Neural progenitor cell (in vitro differentiated cells): ENCODE results near the gene MYMK. TPM values are rescaled to one million over a fixed set of nuclear protein-coding genes. Genes with fewer than 3 reads are reported as not detected.

ENCODE experiments used
- DNase-seq: peaks from one replicate; pipeline ENCODE4 v3.0.0-alpha.2; 2016; ENCODE audit warnings: low spot score
- H2AFZ ChIP-seq: fragments of 200-600 bp; sonication (generic); replicated peaks from 2 replicates; pipeline ENCODE4 v1.6.1; 2016; ENCODE audit warnings: antibody characterized with exemption
- H3F3A ChIP-seq: fragments of 200-600 bp; sonication (generic); 2 replicates; pipeline ENCODE4 v1.6.1; 2016; ENCODE audit warnings: antibody characterized with exemption, low read depth
- H3K27ac ChIP-seq: fragments of 200-600 bp; sonication (generic); 2 replicates; pipeline ENCODE4 v1.5.1; 2016; ENCODE audit warnings: mild to moderate bottlenecking
- H3K27me3 ChIP-seq: fragments of 200-600 bp; sonication (generic); 2 replicates; pipeline ENCODE4 v1.6.1; 2016; ENCODE audit warnings: mild to moderate bottlenecking, moderate library complexity
- H3K36me3 ChIP-seq: fragments of 200-600 bp; sonication (generic); 2 replicates; pipeline ENCODE4 v1.5.1; 2016
- H3K4me1 ChIP-seq: fragments of 200-600 bp; sonication (generic); 2 replicates; pipeline ENCODE4 v1.6.1; 2016; ENCODE audit warnings: mixed run types
- H3K4me2 ChIP-seq: fragments of 200-600 bp; sonication (generic); 2 replicates; pipeline ENCODE4 v1.6.1; 2016
- H3K4me3 ChIP-seq: fragments of 200-600 bp; sonication (generic); 2 replicates; pipeline ENCODE4 v1.5.1; 2016
- H3K79me2 ChIP-seq: fragments of 200-600 bp; sonication (generic); 2 replicates; pipeline ENCODE4 v1.6.1; 2016; ENCODE audit warnings: low read depth
- H3K9ac ChIP-seq: fragments of 200-600 bp; sonication (generic); 2 replicates; pipeline ENCODE4 v1.6.1; 2016
- H3K9me3 ChIP-seq: fragments of 200-600 bp; sonication (generic); 2 replicates; pipeline ENCODE4 v1.5.1; 2016; ENCODE audit warnings: low read depth
- H4K20me1 ChIP-seq: fragments of 200-600 bp; sonication (generic); 2 replicates; pipeline ENCODE4 v1.6.1; 2016; ENCODE audit warnings: low read depth
- H3K27ac Mint-ChIP-seq: 3 replicates; pipeline ENCODE4 v1.8.0; 2021; ENCODE audit warnings: mixed read lengths
- H3K27me3 Mint-ChIP-seq: 2 replicates; pipeline ENCODE4 v1.8.0; 2022; ENCODE audit warnings: low read depth, mild to moderate bottlenecking, inconsistent platforms, moderate library complexity, mixed read lengths; ENCODE audit not compliant: insufficient read depth
- H3K36me3 Mint-ChIP-seq: 3 replicates; pipeline ENCODE4 v1.8.0; 2021; ENCODE audit warnings: mixed read lengths
- H3K4me1 Mint-ChIP-seq: 3 replicates; pipeline ENCODE4 v1.8.0; 2021; ENCODE audit warnings: mixed read lengths
- H3K4me3 Mint-ChIP-seq: 3 replicates; pipeline ENCODE4 v1.8.0; 2021; ENCODE audit warnings: mild to moderate bottlenecking, moderate library complexity, mixed read lengths
- H3K9me3 Mint-ChIP-seq: 3 replicates; pipeline ENCODE4 v1.8.0; 2020; ENCODE audit warnings: mixed read lengths
- CTCF ChIP-seq: fragments of 200-600 bp; sonication (generic); IDR thresholded peaks from 2 replicates; pipeline ENCODE4 v1.5.1; 2017; ENCODE audit warnings: antibody characterized with exemption, mild to moderate bottlenecking
- EZH2 ChIP-seq: fragments of 200-600 bp; sonication (generic); IDR thresholded peaks from 2 replicates; pipeline ENCODE4 v1.6.1; 2017; ENCODE audit warnings: antibody characterized with exemption, mild to moderate bottlenecking, moderate library complexity
- EZH2phosphoT487 ChIP-seq: fragments of 200-600 bp; sonication (generic); IDR thresholded peaks from 2 replicates; pipeline ENCODE4 v1.6.1; 2017; ENCODE audit warnings: antibody characterized with exemption
- total RNA-seq: library from RNA; depleted of rRNA; stranded (reverse); fragments of >200 nt; gene quantifications from 2 replicates; pipeline ENCODE4 v1.2.3, GENCODE V29; 2015; ENCODE audit warnings: low replicate concordance

MYMK gene
- total RNA-seq, 1 donor from 2014 or later, result not detected

DNA sequence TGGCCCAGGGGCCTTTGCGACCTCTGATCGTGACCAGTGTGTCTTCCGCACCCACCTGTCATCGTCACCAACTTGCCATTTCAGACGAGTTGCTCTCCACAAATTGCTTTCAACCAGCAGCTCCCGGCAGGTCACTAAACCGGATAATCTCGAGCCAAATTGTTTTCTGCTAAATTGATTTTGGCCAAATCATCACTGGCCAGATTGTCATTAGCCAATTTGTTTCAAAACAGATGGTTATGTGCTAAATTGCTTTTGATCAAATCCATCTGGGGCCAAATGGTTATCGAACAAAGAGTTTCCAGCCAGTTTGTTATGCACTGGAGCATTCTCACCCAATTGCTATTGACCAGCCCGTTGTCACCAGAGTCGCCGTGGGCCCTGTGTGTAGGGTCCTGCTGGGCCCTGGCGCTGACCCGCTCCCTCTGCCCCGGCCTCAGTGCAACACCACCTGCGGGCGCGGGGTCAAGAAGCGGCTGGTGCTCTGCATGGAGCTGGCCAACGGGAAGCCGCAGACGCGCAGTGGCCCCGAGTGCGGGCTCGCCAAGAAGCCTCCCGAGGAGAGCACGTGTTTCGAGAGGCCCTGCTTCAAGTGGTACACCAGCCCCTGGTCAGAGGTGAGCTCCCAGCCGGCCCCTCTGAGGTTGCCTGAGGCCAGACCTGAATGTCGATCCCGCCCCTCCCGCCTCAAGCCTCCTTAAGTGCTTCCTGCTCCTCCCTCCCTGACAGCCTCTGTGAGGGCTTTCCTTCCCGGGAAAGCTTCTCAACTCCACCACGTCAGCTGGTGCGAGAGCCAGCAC is 45.3 kb upstream of the MYMK start:
- no peak overlapping the region for H3K9ac ChIP-seq
- Mint-ChIP-seq H3K4me3 (no peak overlapping the region), H3K36me3 (no peaks in the 10 kb centered on the region), H3K27ac (peak overlapping the region; percentile 37), H3K9me3 (no peaks in the 10 kb centered on the region), H3K27me3 (peaks cover 8% of the 10 kb centered on the region), H3K4me1 (peaks cover 24% of the 10 kb centered on the region)
- no peaks in the 10 kb centered on the region for H3K36me3 ChIP-seq
- H2AFZ ChIP-seq, result peak overlapping the region; percentile 5
- no peak overlapping the region for H3K27ac ChIP-seq
- no peaks in the 10 kb centered on the region for H3K79me2 ChIP-seq
- H3F3A ChIP-seq, result no peaks in the 10 kb centered on the region
- no peak overlapping the region for H3K4me3 ChIP-seq
- no peak for TF ChIP-seq CTCF
- no peak for TF ChIP-seq EZH2
- no peak for TF ChIP-seq EZH2phosphoT487
- H3K4me1 ChIP-seq, result peaks cover 9% of the 10 kb centered on the region
- no peak overlapping the region for H3K4me2 ChIP-seq
- no peaks in the 10 kb centered on the region for H3K27me3 ChIP-seq
- DNase-seq, result peak; percentile 39
- H3K9me3 ChIP-seq, result no peaks in the 10 kb centered on the region
- H4K20me1 ChIP-seq, result no peaks in the 10 kb centered on the region

DNA sequence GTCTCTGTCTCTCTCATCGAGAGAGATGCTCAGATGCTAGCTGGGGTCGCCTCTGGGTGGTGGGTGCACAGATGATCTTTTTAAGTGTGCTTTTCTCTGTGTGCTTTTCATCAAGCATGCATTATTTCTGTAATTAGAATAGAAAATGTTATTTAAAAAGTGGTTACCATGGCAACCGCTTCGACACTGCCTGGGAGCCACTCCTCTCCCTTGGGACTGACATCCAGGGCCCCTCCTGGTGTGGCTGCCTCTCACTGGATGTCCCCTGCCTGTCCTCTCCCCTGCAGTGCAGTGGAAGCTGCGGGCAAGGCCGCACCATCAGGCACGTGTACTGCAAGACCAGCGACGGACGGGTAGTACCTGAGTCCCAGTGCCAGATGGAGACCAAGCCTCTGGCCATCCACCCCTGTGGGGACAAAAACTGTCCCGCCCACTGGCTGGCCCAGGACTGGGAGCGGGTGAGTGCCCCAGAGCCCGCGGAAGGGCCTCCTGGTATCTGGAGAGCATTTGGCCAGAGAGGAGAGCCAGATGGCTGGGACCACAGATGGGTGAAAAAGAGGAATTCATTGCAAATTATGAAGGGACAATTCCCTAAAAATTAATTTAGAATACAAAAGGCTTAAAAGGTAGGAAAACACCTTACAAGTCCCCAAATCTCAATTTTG is 44.5 kb upstream of the MYMK start:
- no peaks in the 10 kb centered on the region for H3K9me3 Mint-ChIP-seq
- H3K36me3 ChIP-seq, result no peaks in the 10 kb centered on the region
- H3K27me3 Mint-ChIP-seq, result peaks cover 8% of the 10 kb centered on the region
- no peaks in the 10 kb centered on the region for H3K79me2 ChIP-seq
- no peak overlapping the region for H3K4me2 ChIP-seq
- no peak for DNase-seq
- TF ChIP-seq CTCF, result no peak
- H3K27ac ChIP-seq, result no peak overlapping the region
- no peaks in the 10 kb centered on the region for H3K36me3 Mint-ChIP-seq
- no peaks in the 10 kb centered on the region for H3K9me3 ChIP-seq
- no peak overlapping the region for H3K4me3 Mint-ChIP-seq
- no peak overlapping the region for H2AFZ ChIP-seq
- no peak overlapping the region for H3K4me3 ChIP-seq
- H3K27ac Mint-ChIP-seq, result no peak overlapping the region
- peaks cover 9% of the 10 kb centered on the region for H3K4me1 ChIP-seq
- no peak overlapping the region for H3K9ac ChIP-seq
- peaks cover 28% of the 10 kb centered on the region for H3K4me1 Mint-ChIP-seq
- no peaks in the 10 kb centered on the region for H3F3A ChIP-seq
- H3K27me3 ChIP-seq, result no peaks in the 10 kb centered on the region
- H4K20me1 ChIP-seq, result no peaks in the 10 kb centered on the region

DNA sequence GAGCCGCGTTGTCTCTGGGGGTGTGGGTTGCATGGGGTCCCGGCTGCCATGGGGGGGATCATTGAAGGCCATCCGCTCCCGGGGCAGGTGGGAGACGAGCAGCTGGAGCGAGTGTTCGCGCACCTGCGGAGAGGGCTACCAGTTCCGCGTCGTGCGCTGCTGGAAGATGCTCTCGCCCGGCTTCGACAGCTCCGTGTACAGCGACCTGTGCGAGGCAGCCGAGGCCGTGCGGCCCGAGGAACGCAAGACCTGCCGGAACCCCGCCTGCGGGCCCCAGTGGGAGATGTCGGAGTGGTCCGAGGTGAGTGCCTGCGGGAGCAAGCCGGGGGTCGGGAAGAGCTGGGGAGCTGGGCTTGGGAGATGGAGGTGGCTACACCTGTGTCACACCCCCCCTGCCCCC is 43.4 kb upstream of the MYMK start:
- Mint-ChIP-seq H3K27ac (no peak overlapping the region), H3K4me3 (no peak overlapping the region), H3K36me3 (no peaks in the 10 kb centered on the region), H3K4me1 (peaks cover 32% of the 10 kb centered on the region), H3K9me3 (no peaks in the 10 kb centered on the region), H3K27me3 (peaks cover 7% of the 10 kb centered on the region)
- DNase-seq, result no peak
- H3K36me3 ChIP-seq, result no peaks in the 10 kb centered on the region
- no peaks in the 10 kb centered on the region for H4K20me1 ChIP-seq
- no peaks in the 10 kb centered on the region for H3F3A ChIP-seq
- H3K27ac ChIP-seq, result no peak overlapping the region
- no peak for TF ChIP-seq CTCF
- no peak for TF ChIP-seq EZH2
- TF ChIP-seq EZH2phosphoT487, result no peak
- no peak overlapping the region for H2AFZ ChIP-seq
- H3K9ac ChIP-seq, result no peak overlapping the region
- H3K79me2 ChIP-seq, result no peaks in the 10 kb centered on the region
- no peak overlapping the region for H3K4me3 ChIP-seq
- no peaks in the 10 kb centered on the region for H3K27me3 ChIP-seq
- H3K4me1 ChIP-seq, result peaks cover 9% of the 10 kb centered on the region
- H3K9me3 ChIP-seq, result no peaks in the 10 kb centered on the region
- no peak overlapping the region for H3K4me2 ChIP-seq
